Liver (tissue), 9 donors: ENCODE measurements around the gene RAD9A. TPM values are rescaled to one million over a fixed set of nuclear protein-coding genes. Genes with fewer than 3 reads are reported as not detected.

Experiments
- DNase-seq: peaks from one replicate; pipeline ENCODE4 v3.0.0-alpha.2; 2017; ENCODE audit warnings: low spot score
- H3K27ac ChIP-seq, 2 donors: one replicate each; pipeline ENCODE4 v1.7.0; 2013; ENCODE audit warnings: inconsistent platforms in 2 of 2, low read length in 2 of 2, control low read depth in 1 of 2, low read depth in 1 of 2, mild to moderate bottlenecking in 1 of 2
- H3K27me3 ChIP-seq, 4 donors: one replicate each; pipeline versions ENCODE4 v1.6.1 to v1.7.0; 2013; ENCODE audit warnings: low read length in 3 of 4, inconsistent platforms in 1 of 4, mild to moderate bottlenecking in 1 of 4, moderate library complexity in 1 of 4; ENCODE audit not compliant: control insufficient read depth in 4 of 4, insufficient read depth in 4 of 4
- H3K36me3 ChIP-seq, 4 donors: one replicate each; pipeline versions ENCODE4 v1.6.1 to v1.7.0; 2013; ENCODE audit warnings: low read length in 3 of 4, mild to moderate bottlenecking in 3 of 4, low read depth in 1 of 4, moderate library complexity in 1 of 4; ENCODE audit not compliant: control insufficient read depth in 4 of 4, insufficient read depth in 3 of 4
- H3K4me1 ChIP-seq, 4 donors: one replicate each; pipeline versions ENCODE4 v1.6.1 to v1.7.0; 2013; ENCODE audit warnings: low read length in 3 of 4, mild to moderate bottlenecking in 3 of 4, moderate library complexity in 1 of 4; ENCODE audit not compliant: control insufficient read depth in 4 of 4, insufficient read depth in 4 of 4
- H3K4me3 ChIP-seq, 3 donors: one replicate each; pipeline versions ENCODE4 v1.6.1 to v1.7.0; 2013; ENCODE audit warnings: low read length in 3 of 3, control low read depth in 1 of 3, low read depth in 1 of 3, mild to moderate bottlenecking in 1 of 3
- H3K9ac ChIP-seq, 2 donors: one replicate each; pipeline ENCODE4 v1.7.0; 2013; ENCODE audit warnings: low read length in 2 of 2, mild to moderate bottlenecking in 2 of 2, moderate library complexity in 2 of 2, control low read depth in 1 of 2, low read depth in 1 of 2
- H3K9me3 ChIP-seq, 4 donors: one replicate each; pipeline versions ENCODE4 v1.6.1 to v1.7.0; 2013; ENCODE audit warnings: low read length in 3 of 4; ENCODE audit not compliant: control insufficient read depth in 4 of 4
- EGR1 ChIP-seq, 2 donors: IDR thresholded peaks; 2 replicates each; pipeline ENCODE4 v1.6.1; 2016 to 2018; ENCODE audit warnings: antibody characterized with exemption in 2 of 2, low read depth in 2 of 2
- FOXA1 ChIP-seq: IDR thresholded peaks from 2 replicates; pipeline ENCODE4 v1.6.1; 2016; ENCODE audit warnings: antibody characterized with exemption
- FOXA2 ChIP-seq: IDR thresholded peaks from 2 replicates; pipeline ENCODE4 v1.6.1; 2016; ENCODE audit warnings: antibody characterized with exemption
- GABPA ChIP-seq, 2 donors: IDR thresholded peaks in 1 of 2; conservative IDR thresholded peaks in 1 of 2; 2 replicates each; pipeline ENCODE4 v1.6.1; 2016; ENCODE audit warnings: antibody characterized with exemption in 2 of 2, mild to moderate bottlenecking in 1 of 2, moderate library complexity in 1 of 2
- HNF4A ChIP-seq, 2 donors: conservative IDR thresholded peaks; 2 replicates each; pipeline ENCODE4 v1.6.1; 2016; ENCODE audit warnings: antibody characterized with exemption in 2 of 2, mild to moderate bottlenecking in 2 of 2
- HNF4G ChIP-seq: IDR thresholded peaks from 2 replicates; pipeline ENCODE4 v1.6.1; 2016; ENCODE audit warnings: antibody characterized with exemption
- JUND ChIP-seq, 2 donors: IDR thresholded peaks; 2 replicates each; pipeline ENCODE4 v1.6.1; 2016; ENCODE audit warnings: antibody characterized with exemption in 2 of 2
- MAX ChIP-seq: IDR thresholded peaks from 2 replicates; pipeline ENCODE4 v1.6.1; 2016; ENCODE audit warnings: antibody characterized with exemption
- NR2F2 ChIP-seq: IDR thresholded peaks from 2 replicates; pipeline ENCODE4 v1.6.1; 2016; ENCODE audit warnings: antibody characterized with exemption
- RAD21 ChIP-seq, 2 donors: IDR thresholded peaks; 2 replicates each; pipeline ENCODE4 v1.6.1; 2016; ENCODE audit warnings: antibody characterized with exemption in 2 of 2, mild to moderate bottlenecking in 2 of 2
- RXRA ChIP-seq, 2 donors: IDR thresholded peaks; 2 replicates each; pipeline ENCODE4 v1.6.1; 2017 to 2018; ENCODE audit warnings: antibody characterized with exemption in 2 of 2, mild to moderate bottlenecking in 1 of 2
- SP1 ChIP-seq: IDR thresholded peaks from 2 replicates; pipeline ENCODE4 v1.6.1; 2018; ENCODE audit warnings: antibody characterized with exemption, mild to moderate bottlenecking
- TAF1 ChIP-seq: conservative IDR thresholded peaks from 2 replicates; pipeline ENCODE4 v1.6.1; 2016; ENCODE audit warnings: antibody characterized with exemption, mild to moderate bottlenecking
- YY1 ChIP-seq: IDR thresholded peaks from 2 replicates; pipeline ENCODE4 v1.6.1; 2016; ENCODE audit warnings: antibody characterized with exemption, mild to moderate bottlenecking
- ZBTB33 ChIP-seq: IDR thresholded peaks from 2 replicates; pipeline ENCODE4 v1.6.1; 2016; ENCODE audit warnings: antibody characterized with exemption
- WGBS: extraction: QIAGEN DNeasy Blood & Tissue Kit; methylation state at CpG from one replicate; pipeline ENCODE4 v1.1.7; 2013; 5-methylcytosine and 5-hydroxymethylcytosine counted together
- polyA plus RNA-seq, 2 donors: library from polyadenylated mRNA; stranded (reverse) in 1 of 2; unstranded in 1 of 2; fragments of 200-250 nt in 1 of 2; fragments of >200 nt in 1 of 2; fragmentation: Nextera tagmentation in 1 of 2; extraction: Ambion mirVana in 1 of 2; gene quantifications; one replicate each; pipeline versions ENCODE4 v1.2.1 to v1.2.3, GENCODE V29; 2013 to 2015
- total RNA-seq, 2 donors: library from RNA; depleted of rRNA; stranded (reverse); fragments of >200 nt; gene quantifications; one replicate each; pipeline ENCODE4 v1.2.3, GENCODE V29; 2014
- TF ChIP-seq, protein P1 (sequence below): IDR thresholded peaks from 2 replicates; pipeline ENCODE4 v1.6.1; 2016; ENCODE audit warnings: antibody characterized with exemption
- TF ChIP-seq, protein P2 (sequence below): IDR thresholded peaks from 2 replicates; pipeline ENCODE4 v1.6.1; 2016; ENCODE audit warnings: antibody characterized with exemption, mild to moderate bottlenecking
- TF ChIP-seq, protein P3 (sequence below): fragments of 150-350 bp; IDR thresholded peaks from 2 replicates; pipeline ENCODE4 v1.5.1; 2017; ENCODE audit warnings: improper control_type of control experiment, low read depth, low read length; ENCODE audit not compliant: missing input control
- donor health status: healthy.
- donor health status: healthy.
- donor health status: healthy.
- donor health status: healthy.
- donor health status: healthy.

RAD9A gene
- total and polyA plus RNA-seq, 4 donors = 4.5 to 8.6 (median 5.6) TPM

- no peak overlapping the region for H3K4me3 ChIP-seq
- H3K27me3 ChIP-seq = no peaks in the 10 kb centered on the region
- WGBS = 68% methylated on average over 17 of the region's 17 CpGs
- H3K36me3 ChIP-seq = no peaks in the 10 kb centered on the region
- DNase-seq = no peak
- no peak overlapping the region for H3K9ac ChIP-seq
- H3K27ac ChIP-seq = no peak overlapping the region
- H3K9me3 ChIP-seq = no peaks in the 10 kb centered on the region
- H3K4me1 ChIP-seq = peaks cover 0 to 5% (median 3%) of the 10 kb centered on the region in 4 donors
- TF ChIP-seq NR2F2 (no peak), SP1 (no peak), JUND (IDR thresholded peaks at IDR 0.05) (no peak), HNF4A (conservative IDR thresholded peaks at IDR 0.05) (no peak), RXRA (IDR thresholded peaks at IDR 0.05) (no peak), GABPA (IDR thresholded peaks at IDR 0.05 in 1 of 2, conservative IDR thresholded peaks at IDR 0.05 in 1 of 2) (no peak), EGR1 (IDR thresholded peaks at IDR 0.05; ENCODE audit: low read depth in 2 of 2) (no peak), YY1 (no peak), HNF4G (no peak), FOXA2 (no peak), TAF1 (no peak), RAD21 (IDR thresholded peaks at IDR 0.05) (no peak), ZBTB33 (no peak), FOXA1 (no peak), MAX (no peak)
- TF ChIP-seq, protein P1, sequence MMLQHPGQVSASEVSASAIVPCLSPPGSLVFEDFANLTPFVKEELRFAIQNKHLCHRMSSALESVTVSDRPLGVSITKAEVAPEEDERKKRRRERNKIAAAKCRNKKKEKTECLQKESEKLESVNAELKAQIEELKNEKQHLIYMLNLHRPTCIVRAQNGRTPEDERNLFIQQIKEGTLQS = no peak
- TF ChIP-seq, protein P2, sequence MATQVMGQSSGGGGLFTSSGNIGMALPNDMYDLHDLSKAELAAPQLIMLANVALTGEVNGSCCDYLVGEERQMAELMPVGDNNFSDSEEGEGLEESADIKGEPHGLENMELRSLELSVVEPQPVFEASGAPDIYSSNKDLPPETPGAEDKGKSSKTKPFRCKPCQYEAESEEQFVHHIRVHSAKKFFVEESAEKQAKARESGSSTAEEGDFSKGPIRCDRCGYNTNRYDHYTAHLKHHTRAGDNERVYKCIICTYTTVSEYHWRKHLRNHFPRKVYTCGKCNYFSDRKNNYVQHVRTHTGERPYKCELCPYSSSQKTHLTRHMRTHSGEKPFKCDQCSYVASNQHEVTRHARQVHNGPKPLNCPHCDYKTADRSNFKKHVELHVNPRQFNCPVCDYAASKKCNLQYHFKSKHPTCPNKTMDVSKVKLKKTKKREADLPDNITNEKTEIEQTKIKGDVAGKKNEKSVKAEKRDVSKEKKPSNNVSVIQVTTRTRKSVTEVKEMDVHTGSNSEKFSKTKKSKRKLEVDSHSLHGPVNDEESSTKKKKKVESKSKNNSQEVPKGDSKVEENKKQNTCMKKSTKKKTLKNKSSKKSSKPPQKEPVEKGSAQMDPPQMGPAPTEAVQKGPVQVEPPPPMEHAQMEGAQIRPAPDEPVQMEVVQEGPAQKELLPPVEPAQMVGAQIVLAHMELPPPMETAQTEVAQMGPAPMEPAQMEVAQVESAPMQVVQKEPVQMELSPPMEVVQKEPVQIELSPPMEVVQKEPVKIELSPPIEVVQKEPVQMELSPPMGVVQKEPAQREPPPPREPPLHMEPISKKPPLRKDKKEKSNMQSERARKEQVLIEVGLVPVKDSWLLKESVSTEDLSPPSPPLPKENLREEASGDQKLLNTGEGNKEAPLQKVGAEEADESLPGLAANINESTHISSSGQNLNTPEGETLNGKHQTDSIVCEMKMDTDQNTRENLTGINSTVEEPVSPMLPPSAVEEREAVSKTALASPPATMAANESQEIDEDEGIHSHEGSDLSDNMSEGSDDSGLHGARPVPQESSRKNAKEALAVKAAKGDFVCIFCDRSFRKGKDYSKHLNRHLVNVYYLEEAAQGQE = no peak
- TF ChIP-seq, protein P3, sequence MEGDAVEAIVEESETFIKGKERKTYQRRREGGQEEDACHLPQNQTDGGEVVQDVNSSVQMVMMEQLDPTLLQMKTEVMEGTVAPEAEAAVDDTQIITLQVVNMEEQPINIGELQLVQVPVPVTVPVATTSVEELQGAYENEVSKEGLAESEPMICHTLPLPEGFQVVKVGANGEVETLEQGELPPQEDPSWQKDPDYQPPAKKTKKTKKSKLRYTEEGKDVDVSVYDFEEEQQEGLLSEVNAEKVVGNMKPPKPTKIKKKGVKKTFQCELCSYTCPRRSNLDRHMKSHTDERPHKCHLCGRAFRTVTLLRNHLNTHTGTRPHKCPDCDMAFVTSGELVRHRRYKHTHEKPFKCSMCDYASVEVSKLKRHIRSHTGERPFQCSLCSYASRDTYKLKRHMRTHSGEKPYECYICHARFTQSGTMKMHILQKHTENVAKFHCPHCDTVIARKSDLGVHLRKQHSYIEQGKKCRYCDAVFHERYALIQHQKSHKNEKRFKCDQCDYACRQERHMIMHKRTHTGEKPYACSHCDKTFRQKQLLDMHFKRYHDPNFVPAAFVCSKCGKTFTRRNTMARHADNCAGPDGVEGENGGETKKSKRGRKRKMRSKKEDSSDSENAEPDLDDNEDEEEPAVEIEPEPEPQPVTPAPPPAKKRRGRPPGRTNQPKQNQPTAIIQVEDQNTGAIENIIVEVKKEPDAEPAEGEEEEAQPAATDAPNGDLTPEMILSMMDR = no peak
Observed at GRCh38 chr11:67410984-67411784, 19.4 kb downstream of the RAD9A start.
